Measurements from ENCODE around the gene DOLK. TPM values are rescaled to one million over a fixed set of nuclear protein-coding genes. Genes with fewer than 3 reads are reported as not detected.
A peak's percentile ranks its signal among the peaks of the same experiment; 100 is the strongest.

The DOLK gene
- polyA plus RNA-seq, 2 of the 4 experiments (the other 2 are of a cell fraction), result 22.8 to 25.4 TPM

- TF ChIP-seq SMC3 (IDR thresholded peaks at IDR 0.05), result no peak
- TF ChIP-seq USF2 (IDR thresholded peaks at IDR 0.05), result no peak
- no peak for TF ChIP-seq E2F6 (IDR thresholded peaks at IDR 0.05; ENCODE audit: borderline replicate concordance, low read depth)
- no peak for TF ChIP-seq JUN (IDR thresholded peaks at IDR 0.05)
- TF ChIP-seq RFX5 (IDR thresholded peaks at IDR 0.05), result no peak
- CTCF ChIA-PET, result interaction anchor here (0.6 to 14.3 kb wide), 63 partner anchors 8 to 1701 kb away, joined by 3 to 244 read pairs (median 5); partner anchors contain the start of genes DOLK, ENDOG, KYAT1 and NUP188
- 80% methylated on average over 2 of the region's 2 CpGs for WGBS (ENCODE audit: missing lambda C conversion rate)
- no peak for ATAC-seq
- no peak for FAIRE-seq
- no peak overlapping the region for H3K4me2 ChIP-seq
- no peaks in the 10 kb centered on the region for H3K9me3 ChIP-seq
- POLR2A ChIA-PET, result no interaction called here
- H3K27ac ChIP-seq, result no peak overlapping the region
- no peak overlapping the region for H3K4me3 ChIP-seq
- DNase-seq (ENCODE audit: low read depth in 1 of 2, low spot score in 1 of 2), result no peak
- H3K4me1 ChIP-seq, result peaks cover 4% of the 10 kb centered on the region
Measured at GRCh38 chr9:128928624-128929023, 18.8 kb downstream of the DOLK start.

GRCh38 chr9:128927731-128928411 lies 19.5 kb downstream of the DOLK start:
- DNase-seq (ENCODE audit: low read depth in 1 of 2, low spot score in 1 of 2), result peak; percentile 70 to 83
- ChIA-PET POLR2A (no interaction called here), CTCF (interaction anchor here (0.6 to 14.3 kb wide), 71 partner anchors 8 to 1702 kb away, joined by 3 to 244 read pairs (median 5); partner anchors contain the start of genes DOLK, ENDOG, KYAT1 and NUP188)
- TF ChIP-seq KDM1A (IDR thresholded peaks at IDR 0.05; ENCODE audit: low read depth), result no peak
- TF ChIP-seq CTCF (IDR thresholded peaks at IDR 0.05), result peak; percentile 93
- no peak for TF ChIP-seq ZC3H11A (IDR thresholded peaks at IDR 0.05)
- no peak for TF ChIP-seq CEBPB (IDR thresholded peaks at IDR 0.05)
- no peak for TF ChIP-seq PHF8 (IDR thresholded peaks at IDR 0.05; ENCODE audit: borderline replicate concordance, low read depth)
- TF ChIP-seq RAD21 (conservative IDR thresholded peaks at IDR 0.05 in 1 of 2, IDR thresholded peaks at IDR 0.05 in 1 of 2), result peak; percentile 98 to 99
- no peak for TF ChIP-seq ZSCAN20 (CRISPR knock-in tag; IDR thresholded peaks at IDR 0.05)
- no peak for TF ChIP-seq RARB (CRISPR knock-in tag; IDR thresholded peaks at IDR 0.05)
- TF ChIP-seq MAX (IDR thresholded peaks at IDR 0.05), result peak; percentile 47; the same call in 1 of the 2 replicates
- TF ChIP-seq NFE2L2 (conservative IDR thresholded peaks at IDR 0.05; ENCODE audit: low read length), result no peak
- TF ChIP-seq POLR2AphosphoS2 (conservative IDR thresholded peaks at IDR 0.05; ENCODE audit: low read length), result no peak
- no peak for TF ChIP-seq ELK1 (IDR thresholded peaks at IDR 0.05; ENCODE audit: low read depth, low read length)
- TF ChIP-seq SMC3 (IDR thresholded peaks at IDR 0.05), result peak; percentile 99
- no peak for FAIRE-seq
- no peak overlapping the region for H3K4me3 ChIP-seq
- H3K4me2 ChIP-seq, result 0 out of 3 replicates have a peak overlapping the region, but pooled peaks have one; percentile 15
- H3K27ac ChIP-seq, result peak overlapping the region; percentile 65 to 72; a peak in 5 of 6 replicates
- 24% methylated on average over 10 of the region's 10 CpGs for WGBS (ENCODE audit: missing lambda C conversion rate)
- H3K9me3 ChIP-seq, result no peaks in the 10 kb centered on the region
- H3K4me1 ChIP-seq, result peaks cover 4% of the 10 kb centered on the region
- ATAC-seq, result peak; percentile 93 to 94

GRCh38 chr9:128923493-128923883 lies 23.9 kb downstream of the DOLK start:
- H3K4me3 ChIP-seq, result no peak overlapping the region
- WGBS (ENCODE audit: missing lambda C conversion rate), result 96% methylated on average over 6 of the region's 6 CpGs
- no peak overlapping the region; a peak in 1 of 6 replicates for H3K27ac ChIP-seq
- TF ChIP-seq MAFK (IDR thresholded peaks at IDR 0.05; ENCODE audit: partially characterized antibody) (no peak), HOXB13 (CRISPR knock-in tag; IDR thresholded peaks at IDR 0.05; ENCODE audit: low read depth) (no peak), POLR2A (IDR thresholded peaks at IDR 0.05; ENCODE audit: low read length) (no peak), CEBPB (IDR thresholded peaks at IDR 0.05) (peak; percentile 72 to 93; a peak in 3 of 4 replicates)
- no peak for FAIRE-seq
- ChIA-PET CTCF (interaction anchor here (1.0 to 14.3 kb wide), 4 partner anchors 45 to 104 kb away, joined by 3 to 244 read pairs (median 32); partner anchors contain the start of gene ENDOG), POLR2A (no interaction called here)
- DNase-seq (ENCODE audit: low read depth in 1 of 2, low spot score in 1 of 2), result no peak
- H3K4me2 ChIP-seq, result no peak overlapping the region
- peaks cover 30% of the 10 kb centered on the region for H3K4me1 ChIP-seq
- no peak for ATAC-seq
- H3K9me3 ChIP-seq, result no peaks in the 10 kb centered on the region

Data from A549 (cell line).